GM12891 (cell line): ENCODE data around the gene JCAD.

Experiments used
- PAX5 ChIP-seq: IDR thresholded peaks from 2 replicates; pipeline ENCODE4 v1.6.1; 2011; ENCODE audit warnings: low read length, moderate library complexity, mild to moderate bottlenecking; ENCODE audit not compliant: insufficient read depth, severe bottlenecking
- POLR2A ChIP-seq: IDR thresholded peaks from 2 replicates; pipeline ENCODE4 v1.6.1; 2011; ENCODE audit warnings: low read depth, low read length, control low read depth
- POLR2AphosphoS5 ChIP-seq: IDR thresholded peaks from 2 replicates; pipeline ENCODE4 v1.6.1; 2011; ENCODE audit warnings: low read depth, low read length, control low read depth
- POU2F2 ChIP-seq: IDR thresholded peaks from 2 replicates; pipeline ENCODE4 v1.6.1; 2011; ENCODE audit warnings: low read depth, mild to moderate bottlenecking, control low read depth, low read length, moderate library complexity
- SPI1 ChIP-seq: IDR thresholded peaks from 2 replicates; pipeline ENCODE4 v1.6.1; 2011; ENCODE audit warnings: low read depth, low read length, control low read depth
- TAF1 ChIP-seq: IDR thresholded peaks from 2 replicates; pipeline ENCODE4 v1.6.1; 2011; ENCODE audit warnings: low read depth, low read length, control low read depth

DNA sequence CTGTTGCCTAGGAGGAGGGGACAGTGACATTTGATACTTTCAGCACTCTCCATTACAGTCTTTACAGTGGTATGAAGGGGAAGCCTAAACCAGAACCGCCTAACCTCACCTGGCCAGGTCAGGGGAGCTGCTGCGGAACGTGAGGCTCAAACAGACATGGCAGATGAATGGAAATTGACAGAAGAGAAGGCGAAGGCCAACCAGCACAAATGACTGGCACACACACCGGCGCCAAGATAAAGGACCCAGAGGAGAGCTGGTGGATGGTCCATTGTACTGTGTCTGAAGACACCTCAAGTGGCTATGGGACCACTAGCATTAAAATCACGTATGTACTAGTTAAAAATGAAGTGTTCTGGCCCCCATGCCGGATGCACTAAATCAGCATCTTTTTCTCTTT, 53.0 kb downstream of the JCAD start:
- no peak for TF ChIP-seq SPI1
- no peak for TF ChIP-seq POLR2A
- TF ChIP-seq TAF1, result no peak
- no peak for TF ChIP-seq POLR2AphosphoS5
- TF ChIP-seq PAX5, result no peak
- TF ChIP-seq POU2F2, result no peak
